ENCODE results near the gene NFYC.
"Not testable (repeated sequence)": the region's sequence is repeated elsewhere in the genome, so short reads cannot be mapped to it uniquely, and the experiment has no call there.

Gene NFYC

GRCh38 chr1:40694353-40694874, 2.9 kb downstream of the NFYC start:
- Histone ChIP-seq H3K4me1 (ENCODE audit: control insufficient read depth, insufficient read depth, low read length) (peaks cover 13% of the 10 kb centered on the region), H3K9me3 (replicated peaks; ENCODE audit: low read length) (no peaks in the 10 kb centered on the region), H3K4me2 (ENCODE audit: low read length) (no peak overlapping the region), H3K9ac (ENCODE audit: low read depth, low read length) (no peak overlapping the region), H3K4me3 (ENCODE audit: low read length) (no peak overlapping the region), H3K27me3 (ENCODE audit: control insufficient read depth, insufficient read depth, low read length) (no peaks in the 10 kb centered on the region), H3K36me3 (ENCODE audit: insufficient read depth, low read length) (no peaks in the 10 kb centered on the region)

DNA sequence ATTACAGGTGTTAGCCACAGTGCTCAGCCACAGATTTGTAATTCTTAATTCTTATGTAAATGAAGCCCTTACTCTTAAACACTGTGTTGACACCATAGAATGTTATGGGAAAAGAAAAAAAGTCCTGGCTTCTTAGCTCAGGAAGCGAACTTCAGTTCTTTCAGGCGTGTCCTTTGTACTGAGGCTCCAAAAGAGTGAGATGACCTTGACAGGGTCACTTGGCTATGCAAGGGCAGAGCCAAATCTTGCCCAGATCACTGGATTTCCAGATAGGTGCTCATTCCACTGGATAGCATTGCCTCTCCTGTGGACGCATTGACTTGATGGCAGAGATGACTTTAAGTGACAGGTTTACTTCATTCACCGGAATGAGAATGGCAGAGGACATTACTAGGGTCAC, 4.8 kb downstream of the NFYC start:
- Histone ChIP-seq H3K27me3 (ENCODE audit: control insufficient read depth, insufficient read depth, low read length) (no peaks in the 10 kb centered on the region), H3K36me3 (ENCODE audit: insufficient read depth, low read length) (no peaks in the 10 kb centered on the region), H3K4me3 (ENCODE audit: low read length) (no peak overlapping the region), H3K4me1 (ENCODE audit: control insufficient read depth, insufficient read depth, low read length) (peaks cover 8% of the 10 kb centered on the region), H3K9ac (ENCODE audit: low read depth, low read length) (no peak overlapping the region), H3K9me3 (replicated peaks; ENCODE audit: low read length) (no peaks in the 10 kb centered on the region), H3K4me2 (ENCODE audit: low read length) (no peak overlapping the region)

- H3K27me3 ChIP-seq (ENCODE audit: control insufficient read depth, insufficient read depth, low read length): no peaks in the 10 kb centered on the region
- H3K9ac ChIP-seq (ENCODE audit: low read depth, low read length): no peak overlapping the region
- H3K36me3 ChIP-seq (ENCODE audit: insufficient read depth, low read length): no peaks in the 10 kb centered on the region
- H3K9me3 ChIP-seq (replicated peaks; ENCODE audit: low read length): no peaks in the 10 kb centered on the region
- no peak overlapping the region for H3K4me3 ChIP-seq (ENCODE audit: low read length)
- peaks cover 8% of the 10 kb centered on the region for H3K4me1 ChIP-seq (ENCODE audit: control insufficient read depth, insufficient read depth, low read length)
- no peak overlapping the region for H3K4me2 ChIP-seq (ENCODE audit: low read length)
Measured at GRCh38 chr1:40697436-40697835, 5.9 kb downstream of the NFYC start.

DNA sequence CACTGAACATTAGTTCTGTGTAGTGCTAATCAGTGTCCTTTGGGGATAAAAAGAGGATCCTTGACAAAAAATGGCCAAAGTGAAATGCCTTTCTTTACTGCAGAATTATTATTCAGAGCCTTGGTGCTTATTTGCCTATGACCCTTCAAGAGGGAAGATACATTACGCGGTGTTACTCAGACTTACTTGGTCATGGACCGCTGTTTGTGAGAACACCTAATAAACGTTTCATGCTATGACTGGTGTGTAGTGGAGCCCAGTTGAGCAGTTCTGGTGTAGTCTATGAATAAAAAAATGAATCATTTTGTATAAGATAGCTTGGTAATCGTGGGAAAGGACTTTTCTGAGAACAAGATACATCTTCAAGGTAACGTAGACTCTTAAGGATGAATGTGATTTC, 8.3 kb downstream of the NFYC start:
- Histone ChIP-seq H3K4me3 (ENCODE audit: low read length) (no peak overlapping the region), H3K9me3 (replicated peaks; ENCODE audit: low read length) (no peaks in the 10 kb centered on the region), H3K9ac (ENCODE audit: low read depth, low read length) (no peak overlapping the region), H3K27me3 (ENCODE audit: control insufficient read depth, insufficient read depth, low read length) (no peaks in the 10 kb centered on the region), H3K4me2 (ENCODE audit: low read length) (no peak overlapping the region), H3K36me3 (ENCODE audit: insufficient read depth, low read length) (no peaks in the 10 kb centered on the region), H3K4me1 (ENCODE audit: control insufficient read depth, insufficient read depth, low read length) (peaks cover 5% of the 10 kb centered on the region)

DNA sequence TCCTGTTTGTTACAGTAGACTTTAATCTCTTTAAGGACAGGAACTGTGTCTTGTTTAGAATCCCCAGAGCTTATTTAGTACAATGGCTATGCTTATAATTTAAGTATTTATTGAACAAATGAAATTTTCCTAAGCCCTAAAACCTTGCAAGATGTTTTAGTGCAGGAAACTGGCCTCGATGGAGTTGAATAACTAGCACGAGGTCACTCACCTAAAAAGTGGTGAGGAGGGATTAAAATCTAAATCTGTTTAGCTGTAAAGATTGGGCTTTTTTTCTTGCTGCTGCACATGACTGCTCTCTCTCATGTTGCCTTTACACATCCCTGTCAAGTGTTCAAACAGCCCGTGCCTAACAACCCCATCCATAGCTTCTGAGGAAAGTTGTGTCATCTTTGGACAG, 10.2 kb downstream of the NFYC start:
- H3K4me2 ChIP-seq (ENCODE audit: low read length): no peak overlapping the region
- H3K9me3 ChIP-seq (replicated peaks; ENCODE audit: low read length): no peaks in the 10 kb centered on the region
- H3K27me3 ChIP-seq (ENCODE audit: control insufficient read depth, insufficient read depth, low read length): no peaks in the 10 kb centered on the region
- H3K9ac ChIP-seq (ENCODE audit: low read depth, low read length): no peak overlapping the region
- peaks cover 5% of the 10 kb centered on the region for H3K4me1 ChIP-seq (ENCODE audit: control insufficient read depth, insufficient read depth, low read length)
- H3K4me3 ChIP-seq (ENCODE audit: low read length): no peak overlapping the region
- no peaks in the 10 kb centered on the region for H3K36me3 ChIP-seq (ENCODE audit: insufficient read depth, low read length)

- H3K36me3 ChIP-seq (ENCODE audit: insufficient read depth, low read length); H3K27me3 ChIP-seq (ENCODE audit: control insufficient read depth, insufficient read depth, low read length); H3K4me2 ChIP-seq (ENCODE audit: low read length); H3K9ac ChIP-seq (ENCODE audit: low read depth, low read length); H3K4me1 ChIP-seq (ENCODE audit: control insufficient read depth, insufficient read depth, low read length); H3K9me3 ChIP-seq (replicated peaks; ENCODE audit: low read length); H3K4me3 ChIP-seq (ENCODE audit: low read length): not testable (repeated sequence)
Measured at GRCh38 chr1:40702810-40703209, 11.3 kb downstream of the NFYC start.

DNA sequence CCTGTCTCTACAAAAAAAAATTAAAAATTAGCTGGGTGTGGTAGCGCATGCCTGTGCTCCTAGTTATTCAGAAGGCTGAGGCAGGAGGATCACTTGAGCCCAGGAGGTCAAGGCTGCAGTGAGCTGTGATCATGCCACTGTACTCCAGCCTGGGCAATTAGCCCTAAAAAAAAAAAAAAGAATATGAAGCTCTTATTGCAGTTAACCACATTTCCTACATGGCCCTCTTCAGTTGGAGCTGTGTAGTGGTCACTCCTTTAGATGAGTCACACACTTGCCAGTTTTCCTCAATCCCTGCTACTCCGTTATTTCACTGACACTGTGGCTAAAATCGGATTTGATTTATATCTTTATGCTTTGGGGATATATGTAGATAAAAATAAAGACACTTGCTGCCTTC, 11.8 kb downstream of the NFYC start:
- Histone ChIP-seq H3K36me3 (ENCODE audit: insufficient read depth, low read length) (no peaks in the 10 kb centered on the region), H3K9ac (ENCODE audit: low read depth, low read length) (no peak overlapping the region), H3K4me3 (ENCODE audit: low read length) (no peak overlapping the region), H3K27me3 (ENCODE audit: control insufficient read depth, insufficient read depth, low read length) (no peaks in the 10 kb centered on the region), H3K4me2 (ENCODE audit: low read length) (peak overlapping the region; percentile 44), H3K4me1 (ENCODE audit: control insufficient read depth, insufficient read depth, low read length) (peaks cover 7% of the 10 kb centered on the region), H3K9me3 (replicated peaks; ENCODE audit: low read length) (no peaks in the 10 kb centered on the region)

DNA sequence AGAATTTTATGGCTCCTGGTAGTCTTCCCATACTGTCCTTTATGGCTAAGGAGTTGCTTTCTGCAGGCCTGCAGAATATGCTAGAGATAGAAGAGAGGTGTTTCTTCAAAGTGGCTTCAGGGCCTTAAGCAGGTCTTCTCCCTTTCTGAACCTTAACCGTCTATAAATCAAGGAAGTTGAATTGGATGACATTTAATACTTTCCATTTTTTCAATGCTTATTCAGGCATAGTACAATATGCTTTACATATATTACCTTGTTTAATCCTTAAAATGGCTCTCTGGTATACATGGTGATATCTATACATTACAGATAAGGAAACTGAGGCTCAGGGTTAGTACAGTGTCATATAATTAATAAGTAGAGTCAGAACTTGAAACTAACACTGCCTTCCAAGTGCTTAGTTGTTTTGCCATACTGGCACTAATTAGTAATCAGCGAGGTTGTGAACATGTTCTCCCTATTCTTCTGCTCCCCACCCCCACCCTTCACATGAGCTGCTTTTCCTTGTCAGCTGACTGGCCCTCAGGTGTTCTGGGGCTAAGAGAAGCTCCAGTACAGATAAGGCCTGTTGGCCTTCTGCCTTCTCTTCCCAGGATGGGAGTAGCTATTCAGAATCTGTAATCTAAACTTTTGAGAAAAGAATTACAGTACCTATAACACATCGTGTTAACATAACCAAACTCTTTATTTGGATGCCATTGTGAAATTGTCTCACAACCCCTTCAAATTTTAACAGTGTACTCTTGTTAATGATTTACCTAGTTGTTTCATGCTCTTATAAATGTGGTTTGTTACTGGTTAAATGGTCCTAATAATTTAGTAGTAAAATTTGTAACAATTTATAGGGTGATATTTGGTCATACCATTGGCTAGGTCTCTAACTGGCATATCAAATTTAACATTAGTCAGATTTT, 13.6 kb downstream of the NFYC start:
- H3K4me1 ChIP-seq (ENCODE audit: control insufficient read depth, insufficient read depth, low read length): peaks cover 16% of the 10 kb centered on the region
- H3K4me2 ChIP-seq (ENCODE audit: low read length): no peak overlapping the region
- no peak overlapping the region for H3K9ac ChIP-seq (ENCODE audit: low read depth, low read length)
- no peaks in the 10 kb centered on the region for H3K27me3 ChIP-seq (ENCODE audit: control insufficient read depth, insufficient read depth, low read length)
- H3K36me3 ChIP-seq (ENCODE audit: insufficient read depth, low read length): no peaks in the 10 kb centered on the region
- H3K9me3 ChIP-seq (replicated peaks; ENCODE audit: low read length): no peaks in the 10 kb centered on the region
- H3K4me3 ChIP-seq (ENCODE audit: low read length): no peak overlapping the region

- H3K27me3 ChIP-seq (ENCODE audit: control insufficient read depth, insufficient read depth, low read length): no peaks in the 10 kb centered on the region
- H3K4me1 ChIP-seq (ENCODE audit: control insufficient read depth, insufficient read depth, low read length): peaks cover 31% of the 10 kb centered on the region
Measured at GRCh38 chr1:40706626-40707025, 15.1 kb downstream of the NFYC start.

GRCh38 chr1:40708750-40709099, 17.2 kb downstream of the NFYC start:
- Histone ChIP-seq H3K9ac (ENCODE audit: low read depth, low read length) (peak overlapping the region; percentile 70), H3K4me1 (ENCODE audit: control insufficient read depth, insufficient read depth, low read length) (peaks cover 39% of the 10 kb centered on the region), H3K4me3 (ENCODE audit: low read length) (peak overlapping the region; percentile 73)

More at GRCh38 chr1:40706626-40707025, 15.1 kb downstream of the NFYC start:
- no peaks in the 10 kb centered on the region for H3K9me3 ChIP-seq (replicated peaks; ENCODE audit: low read length)
- H3K36me3 ChIP-seq (ENCODE audit: insufficient read depth, low read length): no peaks in the 10 kb centered on the region
- H3K4me2 ChIP-seq (ENCODE audit: low read length): no peak overlapping the region
- no peak overlapping the region for H3K9ac ChIP-seq (ENCODE audit: low read depth, low read length)
- H3K4me3 ChIP-seq (ENCODE audit: low read length): no peak overlapping the region

GRCh38 chr1:40709100-40709801, 17.7 kb downstream of the NFYC start:
- H3K4me2 ChIP-seq (ENCODE audit: low read length): peak overlapping the region; percentile 80
- H3K9ac ChIP-seq (ENCODE audit: low read depth, low read length): peak overlapping the region; percentile 70
- H3K9me3 ChIP-seq (replicated peaks; ENCODE audit: low read length): no peaks in the 10 kb centered on the region
- H3K27me3 ChIP-seq (ENCODE audit: control insufficient read depth, insufficient read depth, low read length): no peaks in the 10 kb centered on the region
- H3K4me1 ChIP-seq (ENCODE audit: control insufficient read depth, insufficient read depth, low read length): peaks cover 38% of the 10 kb centered on the region
- H3K4me3 ChIP-seq (ENCODE audit: low read length): peak overlapping the region; percentile 73
- H3K36me3 ChIP-seq (ENCODE audit: insufficient read depth, low read length): no peaks in the 10 kb centered on the region

More at GRCh38 chr1:40708750-40709099, 17.2 kb downstream of the NFYC start:
- no peaks in the 10 kb centered on the region for H3K27me3 ChIP-seq (ENCODE audit: control insufficient read depth, insufficient read depth, low read length)
- no peaks in the 10 kb centered on the region for H3K36me3 ChIP-seq (ENCODE audit: insufficient read depth, low read length)
- no peaks in the 10 kb centered on the region for H3K9me3 ChIP-seq (replicated peaks; ENCODE audit: low read length)
- H3K4me2 ChIP-seq (ENCODE audit: low read length): peak overlapping the region; percentile 80
